ENCODE measurements around the gene C1orf167. TPM values are rescaled to one million over a fixed set of nuclear protein-coding genes. Genes with fewer than 3 reads are reported as not detected.

Gene C1orf167
- polyA plus RNA-seq, 1 of the 3 experiments (the other 2 are of a cell fraction) = 0.10 TPM

- CTCF ChIA-PET = interaction anchor here (6.4 kb wide), 1 partner anchor 17 kb away, joined by 29 read pairs; no protein-coding TSS in a partner anchor
- Histone ChIP-seq H3K4me3 (ENCODE audit: low read depth in 2 of 2, low read length in 1 of 2) (no peak overlapping the region), H3F3A (replicated peaks; ENCODE audit: insufficient read depth) (peaks cover 14% of the 10 kb centered on the region), H3K9me2 (no peaks in the 10 kb centered on the region), H3K36me3 (replicated peaks in 1 of 2; ENCODE audit: control insufficient read depth in 1 of 2, insufficient read depth in 2 of 2, low read length in 1 of 2) (peaks cover 19 to 65% of the 10 kb centered on the region in 2 experiments), H3K27me3 (ENCODE audit: insufficient read depth) (no peaks in the 10 kb centered on the region), H3K27ac (ENCODE audit: low read depth in 2 of 2, low read length in 1 of 2) (peak overlapping the region; percentile 12 to 35; a peak in 1 of 4 replicates), H3K9me3 (no peaks in the 10 kb centered on the region), H2AFZ (ENCODE audit: low read depth) (no peak overlapping the region), H4K20me1 (ENCODE audit: insufficient read depth) (no peaks in the 10 kb centered on the region), H3K9ac (no peak overlapping the region), H3K4me1 (ENCODE audit: control insufficient read depth in 1 of 2, insufficient read depth in 2 of 2, low read depth in 1 of 2, low read length in 1 of 2) (no peaks in the 10 kb centered on the region), H3K79me2 (ENCODE audit: insufficient read depth) (no peaks in the 10 kb centered on the region), H3K4me2 (no peak overlapping the region)
- no peak for TF ChIP-seq YY1 (IDR thresholded peaks at IDR 0.05; ENCODE audit: low read depth)
- POLR2A ChIA-PET = no interaction called here
- WGBS (ENCODE audit: low lambda C conversion rate) = 83% methylated on average over 3 of the region's 3 CpGs
- no peak for DNase-seq
These were observed 60.1 kb downstream of the C1orf167 start for GRCh38 chr1:11822091-11822490.

DNA sequence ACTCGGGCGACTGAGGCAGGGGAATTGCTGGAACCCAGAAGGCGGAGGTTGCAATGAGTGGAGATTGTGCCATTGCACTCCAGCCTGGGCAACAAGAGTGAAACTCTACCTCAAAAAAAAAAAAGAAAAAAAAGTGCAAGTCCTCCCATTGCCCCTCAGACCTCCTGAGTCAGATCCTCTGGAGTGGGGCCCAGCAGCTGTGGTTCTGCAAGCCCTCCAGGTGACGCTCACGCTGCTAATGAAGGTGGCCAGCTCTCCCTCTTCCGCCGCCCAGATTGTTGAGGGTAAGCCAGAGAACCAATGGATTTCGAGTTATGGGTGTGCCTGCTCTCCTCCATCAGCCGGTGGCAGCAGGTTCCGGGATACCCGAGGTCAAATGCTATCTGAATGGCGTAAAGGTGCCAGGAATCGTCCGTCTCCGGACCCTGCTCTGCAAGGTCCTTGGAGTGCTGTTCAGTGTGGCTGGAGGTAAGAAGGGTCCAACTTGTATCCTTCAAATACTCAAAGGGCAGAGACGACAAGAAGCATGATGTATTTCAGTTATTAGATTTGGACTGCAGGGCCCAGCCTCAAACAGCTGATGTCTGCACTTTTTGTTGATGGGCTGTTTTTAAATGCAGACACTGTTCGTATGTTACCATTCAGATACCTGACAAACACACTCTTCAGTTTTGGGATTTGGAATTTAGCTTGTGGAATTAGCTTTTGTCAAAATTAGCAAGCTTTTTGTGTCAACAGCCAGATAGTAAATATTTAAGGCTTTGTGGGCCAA lies 61.6 kb downstream of the C1orf167 start:
- ChIA-PET POLR2A (interaction anchor here (1.2 to 1.4 kb wide), 2 partner anchors 18 to 85 kb away, joined by 3 read pairs; partner anchors contain the start of genes CLCN6 and MTHFR), CTCF (interaction anchor here (0.9 to 6.4 kb wide), 3 partner anchors 13 to 71 kb away, joined by 3 to 29 read pairs (median 5); no protein-coding TSS in a partner anchor)
- Histone ChIP-seq H3K9me2 (no peaks in the 10 kb centered on the region), H3K36me3 (replicated peaks in 1 of 2; ENCODE audit: control insufficient read depth in 1 of 2, insufficient read depth in 2 of 2, low read length in 1 of 2) (peaks cover 14 to 60% of the 10 kb centered on the region in 2 experiments), H3F3A (replicated peaks; ENCODE audit: insufficient read depth) (peaks cover 14% of the 10 kb centered on the region), H3K9me3 (no peaks in the 10 kb centered on the region), H3K27me3 (ENCODE audit: insufficient read depth) (no peaks in the 10 kb centered on the region), H3K79me2 (ENCODE audit: insufficient read depth) (no peaks in the 10 kb centered on the region), H2AFZ (ENCODE audit: low read depth) (no peak overlapping the region), H3K4me1 (ENCODE audit: control insufficient read depth in 1 of 2, insufficient read depth in 2 of 2, low read depth in 1 of 2, low read length in 1 of 2) (no peaks in the 10 kb centered on the region), H4K20me1 (ENCODE audit: insufficient read depth) (no peaks in the 10 kb centered on the region), H3K4me2 (no peak overlapping the region), H3K4me3 (ENCODE audit: low read depth in 2 of 2, low read length in 1 of 2) (no peak overlapping the region), H3K27ac (ENCODE audit: low read depth in 2 of 2, low read length in 1 of 2) (no peak overlapping the region), H3K9ac (no peak overlapping the region)
- TF ChIP-seq NRF1 (IDR thresholded peaks at IDR 0.05; ENCODE audit: low read depth, low read length) (no peak), EZH2phosphoT487 (IDR thresholded peaks at IDR 0.05; ENCODE audit: borderline replicate concordance, low read depth) (no peak), RFX5 (IDR thresholded peaks at IDR 0.05; ENCODE audit: low read length) (no peak), FOXM1 (IDR thresholded peaks at IDR 0.05; ENCODE audit: low read depth) (no peak), PBX3 (IDR thresholded peaks at IDR 0.05) (no peak), MXI1 (IDR thresholded peaks at IDR 0.05; ENCODE audit: low read depth, low read length) (no peak)
- TF ChIP-seq, protein P1, sequence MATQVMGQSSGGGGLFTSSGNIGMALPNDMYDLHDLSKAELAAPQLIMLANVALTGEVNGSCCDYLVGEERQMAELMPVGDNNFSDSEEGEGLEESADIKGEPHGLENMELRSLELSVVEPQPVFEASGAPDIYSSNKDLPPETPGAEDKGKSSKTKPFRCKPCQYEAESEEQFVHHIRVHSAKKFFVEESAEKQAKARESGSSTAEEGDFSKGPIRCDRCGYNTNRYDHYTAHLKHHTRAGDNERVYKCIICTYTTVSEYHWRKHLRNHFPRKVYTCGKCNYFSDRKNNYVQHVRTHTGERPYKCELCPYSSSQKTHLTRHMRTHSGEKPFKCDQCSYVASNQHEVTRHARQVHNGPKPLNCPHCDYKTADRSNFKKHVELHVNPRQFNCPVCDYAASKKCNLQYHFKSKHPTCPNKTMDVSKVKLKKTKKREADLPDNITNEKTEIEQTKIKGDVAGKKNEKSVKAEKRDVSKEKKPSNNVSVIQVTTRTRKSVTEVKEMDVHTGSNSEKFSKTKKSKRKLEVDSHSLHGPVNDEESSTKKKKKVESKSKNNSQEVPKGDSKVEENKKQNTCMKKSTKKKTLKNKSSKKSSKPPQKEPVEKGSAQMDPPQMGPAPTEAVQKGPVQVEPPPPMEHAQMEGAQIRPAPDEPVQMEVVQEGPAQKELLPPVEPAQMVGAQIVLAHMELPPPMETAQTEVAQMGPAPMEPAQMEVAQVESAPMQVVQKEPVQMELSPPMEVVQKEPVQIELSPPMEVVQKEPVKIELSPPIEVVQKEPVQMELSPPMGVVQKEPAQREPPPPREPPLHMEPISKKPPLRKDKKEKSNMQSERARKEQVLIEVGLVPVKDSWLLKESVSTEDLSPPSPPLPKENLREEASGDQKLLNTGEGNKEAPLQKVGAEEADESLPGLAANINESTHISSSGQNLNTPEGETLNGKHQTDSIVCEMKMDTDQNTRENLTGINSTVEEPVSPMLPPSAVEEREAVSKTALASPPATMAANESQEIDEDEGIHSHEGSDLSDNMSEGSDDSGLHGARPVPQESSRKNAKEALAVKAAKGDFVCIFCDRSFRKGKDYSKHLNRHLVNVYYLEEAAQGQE (IDR thresholded peaks at IDR 0.05; ENCODE audit: low read depth, low read length) = no peak
- TF ChIP-seq, protein P2, sequence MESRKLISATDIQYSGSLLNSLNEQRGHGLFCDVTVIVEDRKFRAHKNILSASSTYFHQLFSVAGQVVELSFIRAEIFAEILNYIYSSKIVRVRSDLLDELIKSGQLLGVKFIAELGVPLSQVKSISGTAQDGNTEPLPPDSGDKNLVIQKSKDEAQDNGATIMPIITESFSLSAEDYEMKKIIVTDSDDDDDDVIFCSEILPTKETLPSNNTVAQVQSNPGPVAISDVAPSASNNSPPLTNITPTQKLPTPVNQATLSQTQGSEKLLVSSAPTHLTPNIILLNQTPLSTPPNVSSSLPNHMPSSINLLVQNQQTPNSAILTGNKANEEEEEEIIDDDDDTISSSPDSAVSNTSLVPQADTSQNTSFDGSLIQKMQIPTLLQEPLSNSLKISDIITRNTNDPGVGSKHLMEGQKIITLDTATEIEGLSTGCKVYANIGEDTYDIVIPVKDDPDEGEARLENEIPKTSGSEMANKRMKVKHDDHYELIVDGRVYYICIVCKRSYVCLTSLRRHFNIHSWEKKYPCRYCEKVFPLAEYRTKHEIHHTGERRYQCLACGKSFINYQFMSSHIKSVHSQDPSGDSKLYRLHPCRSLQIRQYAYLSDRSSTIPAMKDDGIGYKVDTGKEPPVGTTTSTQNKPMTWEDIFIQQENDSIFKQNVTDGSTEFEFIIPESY (IDR thresholded peaks at IDR 0.05; ENCODE audit: borderline replicate concordance, low read depth) = no peak
- DNase-seq = no peak
- 98% methylated on average over 17 of the region's 17 CpGs for WGBS (ENCODE audit: low lambda C conversion rate)

Measured in SK-N-SH (cell line).